Smooth muscle cell (in vitro differentiated cells): ENCODE data around the gene FIBCD1. TPM values are rescaled to one million over a fixed set of nuclear protein-coding genes. Genes with fewer than 3 reads are reported as not detected.

Experiments used
- DNase-seq: peaks from one replicate; lab custom pipeline; 2025; ENCODE audit not compliant: unreplicated experiment; lab: John Stamatoyannopoulos, UW
- H2AFZ ChIP-seq: fragments of 200-600 bp; sonication (generic); 2 replicates; pipeline ENCODE4 v1.6.0; 2016; ENCODE audit warnings: antibody characterized with exemption, low read depth, mild to moderate bottlenecking
- H3F3A ChIP-seq: fragments of 200-600 bp; sonication (generic); 2 replicates; pipeline ENCODE4 v1.6.0; 2017; ENCODE audit warnings: antibody characterized with exemption, low read depth
- H3K27ac ChIP-seq: fragments of 200-600 bp; sonication (generic); 2 replicates; pipeline ENCODE4 v1.5.1; 2016; ENCODE audit warnings: low read depth, mild to moderate bottlenecking
- H3K27me3 ChIP-seq: fragments of 200-600 bp; sonication (generic); 2 replicates; pipeline ENCODE4 v1.6.1; 2016; ENCODE audit warnings: low read depth, mild to moderate bottlenecking
- H3K36me3 ChIP-seq: fragments of 200-600 bp; sonication (generic); 2 replicates; pipeline ENCODE4 v1.5.1; 2016; ENCODE audit warnings: low read depth
- H3K4me1 ChIP-seq: fragments of 200-600 bp; sonication (generic); 2 replicates; pipeline ENCODE4 v1.5.1; 2016; ENCODE audit warnings: low read depth
- H3K4me2 ChIP-seq: fragments of 200-600 bp; sonication (generic); 2 replicates; pipeline ENCODE4 v1.6.0; 2016; ENCODE audit warnings: mild to moderate bottlenecking
- H3K4me3 ChIP-seq: fragments of 200-600 bp; sonication (generic); 2 replicates; pipeline ENCODE4 v1.5.1; 2016; ENCODE audit warnings: mild to moderate bottlenecking
- H3K79me2 ChIP-seq: fragments of 200-600 bp; sonication (generic); 2 replicates; pipeline ENCODE4 v1.6.0; 2016; ENCODE audit warnings: low read depth, mild to moderate bottlenecking
- H3K9ac ChIP-seq: fragments of 200-600 bp; sonication (generic); 2 replicates; pipeline ENCODE4 v1.6.0; 2016; ENCODE audit warnings: low read depth
- H3K9me3 ChIP-seq: fragments of 200-600 bp; sonication (generic); replicated peaks from 2 replicates; pipeline ENCODE4 v1.5.1; 2016; ENCODE audit warnings: low read depth
- H4K20me1 ChIP-seq: fragments of 200-600 bp; sonication (generic); 2 replicates; pipeline ENCODE4 v1.6.0; 2016; ENCODE audit warnings: low read depth
- CTCF ChIP-seq: fragments of 200-600 bp; sonication (generic); IDR thresholded peaks from 2 replicates; pipeline ENCODE4 v1.5.1; 2017; ENCODE audit warnings: borderline replicate concordance, mild to moderate bottlenecking, antibody characterized with exemption; ENCODE audit not compliant: insufficient read depth, poor library complexity, severe bottlenecking
- WGBS: methylation state at CpG from one replicate; pipeline ENCODE4 v1.1.7; 2016; ENCODE audit warnings: low lambda C conversion rate; 5-methylcytosine and 5-hydroxymethylcytosine counted together
- polyA plus RNA-seq: library from polyadenylated mRNA; unstranded; fragments of >200 nt; fragmentation: Nextera tagmentation; extraction: Ambion mirVana; gene quantifications from 2 replicates; pipeline ENCODE4 v1.2.1, GENCODE V29; 2016
- total RNA-seq: library from RNA; depleted of rRNA; stranded (reverse); fragments of >200 nt; gene quantifications from 2 replicates; pipeline ENCODE4 v1.2.3, GENCODE V29; 2014

The FIBCD1 gene
- total and polyA plus RNA-seq, 2 experiments from 2014 or later: 1.8 to 4.7 TPM

- no peak for DNase-seq
- Histone ChIP-seq H3K9ac (no peak overlapping the region), H3K4me1 (peaks cover 9% of the 10 kb centered on the region), H3K9me3 (no peaks in the 10 kb centered on the region), H3K27me3 (no peaks in the 10 kb centered on the region), H3K36me3 (no peaks in the 10 kb centered on the region), H3K79me2 (no peaks in the 10 kb centered on the region), H3K27ac (no peak overlapping the region), H3K4me3 (no peak overlapping the region), H3K4me2 (no peak overlapping the region), H2AFZ (no peak overlapping the region), H4K20me1 (no peaks in the 10 kb centered on the region), H3F3A (peaks cover 3% of the 10 kb centered on the region)
- no peak for TF ChIP-seq CTCF
- 94% methylated on average over 13 of the region's 23 CpGs for WGBS
Observed at GRCh38 chr9:130930132-130930803, 8.8 kb downstream of the FIBCD1 start.

DNA sequence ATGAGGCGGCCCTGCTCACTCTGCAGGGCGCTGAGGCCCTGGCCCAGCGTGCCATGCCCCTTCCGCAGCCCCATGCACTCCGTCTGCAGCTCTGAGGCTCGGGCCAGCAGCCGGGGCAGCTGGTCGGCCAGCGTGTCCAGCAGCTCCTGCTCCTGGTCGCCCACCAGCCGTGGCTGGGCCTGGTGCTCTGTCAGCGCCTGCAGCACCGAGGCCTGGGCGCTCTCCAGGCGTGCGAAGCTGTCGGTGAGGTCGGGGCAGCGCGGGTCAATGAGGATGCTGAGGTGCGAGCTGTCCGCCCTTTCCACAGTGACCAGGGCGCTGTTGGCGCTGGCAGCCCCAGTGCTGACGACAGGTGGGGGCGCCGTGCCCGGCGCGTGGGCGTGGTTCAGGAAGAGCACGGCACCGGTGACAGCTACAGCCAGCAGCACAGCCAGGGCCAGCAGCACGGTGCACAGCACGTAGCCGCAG is 9.4 kb downstream of the FIBCD1 start:
- no peak overlapping the region for H3K4me3 ChIP-seq
- no peaks in the 10 kb centered on the region for H3K9me3 ChIP-seq
- H3F3A ChIP-seq: peaks cover 3% of the 10 kb centered on the region
- H3K79me2 ChIP-seq: no peaks in the 10 kb centered on the region
- no peak overlapping the region for H3K9ac ChIP-seq
- no peaks in the 10 kb centered on the region for H3K36me3 ChIP-seq
- H3K27ac ChIP-seq: no peak overlapping the region
- no peak for TF ChIP-seq CTCF
- DNase-seq: no peak
- no peaks in the 10 kb centered on the region for H4K20me1 ChIP-seq
- WGBS: 96% methylated on average over 35 of the region's 36 CpGs
- peaks cover 9% of the 10 kb centered on the region for H3K4me1 ChIP-seq
- no peaks in the 10 kb centered on the region for H3K27me3 ChIP-seq
- H3K4me2 ChIP-seq: no peak overlapping the region
- H2AFZ ChIP-seq: no peak overlapping the region

- Histone ChIP-seq H3K27me3 (no peaks in the 10 kb centered on the region), H3K4me2 (peak overlapping the region; percentile 49), H4K20me1 (no peaks in the 10 kb centered on the region), H3K4me1 (peaks cover 9% of the 10 kb centered on the region), H3K27ac (peak overlapping the region; percentile 40), H3F3A (peaks cover 3% of the 10 kb centered on the region), H3K9me3 (no peaks in the 10 kb centered on the region), H3K9ac (no peak overlapping the region), H3K4me3 (no peak overlapping the region), H3K79me2 (no peaks in the 10 kb centered on the region), H3K36me3 (no peaks in the 10 kb centered on the region), H2AFZ (no peak overlapping the region)
- WGBS: 41% methylated on average over 14 of the region's 14 CpGs
- DNase-seq: no peak
- TF ChIP-seq CTCF: no peak
Observed at GRCh38 chr9:130927995-130928900, 10.8 kb downstream of the FIBCD1 start.
